AG09309 (cell line): ENCODE measurements around the gene MORC3.
"Not testable (repeated sequence)": the region's sequence is repeated elsewhere in the genome, so short reads cannot be mapped to it uniquely, and the experiment has no call there.

Experiments used
- DNase-seq: peaks from one replicate; pipeline ENCODE4 v3.0.0-alpha.2; 2010; ENCODE audit warnings: low read depth
- H3K4me3 ChIP-seq: 2 replicates; pipeline ENCODE4 v1.5.1; 2011; ENCODE audit warnings: mild to moderate bottlenecking, low read depth, low read length, moderate library complexity; ENCODE audit not compliant: control insufficient read depth
- CTCF ChIP-seq: IDR thresholded peaks from 2 replicates; pipeline ENCODE4 v1.5.1; 2011; ENCODE audit warnings: mild to moderate bottlenecking, low read depth, low read length, inconsistent platforms; ENCODE audit not compliant: insufficient read depth, control insufficient read depth; ENCODE audit errors: missing control alignments

MORC3 gene

GRCh38 chr21:36385233-36386030 lies 65.4 kb downstream of the MORC3 start, which contains the start of gene CHAF1B:
TSS of gene CHAF1B (plus strand) at chr21:36385392. CDS start at chr21:36386137, 745 bp downstream.
- no peak for TF ChIP-seq CTCF
- DNase-seq = no peak
- H3K4me3 ChIP-seq = peak within 1 kb of the TSS; percentile 57

- no peak for DNase-seq
- H3K4me3 ChIP-seq = peak overlapping the region; percentile 57
- TF ChIP-seq CTCF = no peak
Observed at GRCh38 chr21:36386031-36386642, 66.1 kb downstream of the MORC3 start.

- no peak overlapping the region for H3K4me3 ChIP-seq
- no peak for DNase-seq
- TF ChIP-seq CTCF = no peak
Observed at GRCh38 chr21:36388096-36388495, 68.1 kb downstream of the MORC3 start.

- no peak for DNase-seq
- no peak for TF ChIP-seq CTCF
- no peak overlapping the region for H3K4me3 ChIP-seq
Observed at GRCh38 chr21:36388835-36389234, 68.8 kb downstream of the MORC3 start.

- not testable (repeated sequence) for DNase-seq
Observed at GRCh38 chr21:36391649-36392048, 71.7 kb downstream of the MORC3 start.

GRCh38 chr21:36395353-36396111 lies 75.5 kb downstream of the MORC3 start:
- no peak overlapping the region for H3K4me3 ChIP-seq
- DNase-seq = no peak
- TF ChIP-seq CTCF = no peak

More at GRCh38 chr21:36391649-36392048, 71.7 kb downstream of the MORC3 start:
- H3K4me3 ChIP-seq = not testable (repeated sequence)
